WTC11 (cell line): ENCODE measurements around the gene ACTC1. TPM values are rescaled to one million over a fixed set of nuclear protein-coding genes. Genes with fewer than 3 reads are reported as not detected.

Experiments
- ATAC-seq: fragments of 200-7000 bp; cut with Tn5 transposase; 2 replicates; pipeline ENCODE4 v1.10.0; 2021; ENCODE audit warnings: mild to moderate bottlenecking, moderate library complexity
- CTCF ChIA-PET: fragments of 300-600 bp; sonication (Branson Sonifier 250); formaldehyde crosslinking; loops from one replicate; lab custom pipeline; 2021; ENCODE audit warnings: antibody characterized with exemption; lab: Charles Lee
- POLR2A ChIA-PET: fragments of 350-600 bp; sonication (Branson Sonifier 250); formaldehyde crosslinking; loops from one replicate; lab custom pipeline; 2021; ENCODE audit warnings: antibody characterized with exemption; lab: Charles Lee
- DNase-seq: peaks from one replicate; pipeline ENCODE4 v3.0.0; 2021; ENCODE audit warnings: low spot score
- H3K27ac Mint-ChIP-seq: 2 replicates; pipeline ENCODE4 v1.8.0; 2021; ENCODE audit warnings: mixed read lengths
- H3K27me3 Mint-ChIP-seq: 2 replicates; pipeline ENCODE4 v1.8.0; 2021; ENCODE audit warnings: low read depth, mild to moderate bottlenecking, moderate library complexity, mixed read lengths
- H3K36me3 Mint-ChIP-seq: 2 replicates; pipeline ENCODE4 v1.8.0; 2021; ENCODE audit warnings: mixed read lengths
- H3K4me1 Mint-ChIP-seq: 2 replicates; pipeline ENCODE4 v1.8.0; 2022; ENCODE audit warnings: mixed read lengths
- H3K4me3 Mint-ChIP-seq: 2 replicates; pipeline ENCODE4 v1.8.0; 2021; ENCODE audit warnings: mild to moderate bottlenecking, moderate library complexity, mixed read lengths
- H3K9me3 Mint-ChIP-seq: 2 replicates; pipeline ENCODE4 v1.8.0; 2021; ENCODE audit warnings: mixed read lengths
- CREB1 ChIP-seq: sonication (generic); formaldehyde crosslinking; IDR thresholded peaks from 2 replicates; pipeline ENCODE4 v1.8.0; 2023; ENCODE audit warnings: mild to moderate bottlenecking, missing genetic modification reagents
- CREM ChIP-seq: sonication (generic); formaldehyde crosslinking; IDR thresholded peaks from 2 replicates; pipeline ENCODE4 v1.8.1; 2022; ENCODE audit warnings: mild to moderate bottlenecking, missing genetic modification reagents, moderate library complexity
- ESRRA ChIP-seq: sonication (generic); formaldehyde crosslinking; IDR thresholded peaks from 2 replicates; pipeline ENCODE4 v1.8.1; 2022; ENCODE audit warnings: mild to moderate bottlenecking, missing genetic modification reagents, borderline replicate concordance
- GRHL2 ChIP-seq: fragments of 250-450 bp; sonication (Bioruptor Pico); IDR thresholded peaks from 2 replicates; pipeline ENCODE4 v1.8.0; 2022; ENCODE audit warnings: mild to moderate bottlenecking, moderate library complexity; ENCODE audit not compliant: insufficient replicate concordance, severe bottlenecking
- NFATC4 ChIP-seq: fragments of 250-450 bp; sonication (Bioruptor Pico); IDR thresholded peaks from 2 replicates; pipeline ENCODE4 v1.9.0; 2021; ENCODE audit warnings: mild to moderate bottlenecking
- NFYB ChIP-seq: sonication (generic); formaldehyde crosslinking; conservative IDR thresholded peaks from 2 replicates; pipeline ENCODE4 v1.8.0; 2022; ENCODE audit warnings: low read depth, missing genetic modification reagents
- RELA ChIP-seq: sonication (generic); formaldehyde crosslinking; IDR thresholded peaks from 2 replicates; pipeline ENCODE4 v1.8.1; 2022; ENCODE audit warnings: missing genetic modification reagents, mild to moderate bottlenecking, borderline replicate concordance
- RORB ChIP-seq: fragments of 250-450 bp; sonication (Bioruptor Pico); IDR thresholded peaks from 2 replicates; pipeline ENCODE4 v1.9.0; 2021; ENCODE audit warnings: mild to moderate bottlenecking
- TEAD1 ChIP-seq: sonication (generic); formaldehyde crosslinking; IDR thresholded peaks from 2 replicates; pipeline ENCODE4 v1.8.0; 2022; ENCODE audit warnings: mild to moderate bottlenecking, missing genetic modification reagents
- ZNF232 ChIP-seq: sonication (generic); formaldehyde crosslinking; IDR thresholded peaks from 2 replicates; pipeline ENCODE4 v1.8.0; 2022; ENCODE audit warnings: mild to moderate bottlenecking, missing genetic modification reagents
- ZNF317 ChIP-seq: sonication (generic); formaldehyde crosslinking; IDR thresholded peaks from 2 replicates; pipeline ENCODE4 v1.8.1; 2023; ENCODE audit warnings: low read depth, mild to moderate bottlenecking, moderate library complexity, missing genetic modification reagents, borderline replicate concordance
- ZNF396 ChIP-seq: fragments of 250-450 bp; sonication (Bioruptor Pico); IDR thresholded peaks from 2 replicates; pipeline ENCODE4 v1.8.0; 2021; ENCODE audit warnings: mild to moderate bottlenecking, moderate library complexity, borderline replicate concordance
- total RNA-seq: library from RNA; stranded (reverse); gene quantifications from 3 replicates; pipeline ENCODE4 v1.2.3, GENCODE V29; 2021
- TF ChIP-seq, protein P1 (sequence below): sonication (generic); formaldehyde crosslinking; IDR thresholded peaks from 2 replicates; pipeline ENCODE4 v1.8.1; 2023; ENCODE audit warnings: mild to moderate bottlenecking, missing genetic modification reagents, borderline replicate concordance
- TF ChIP-seq, protein P2 (sequence below): fragments of 250-450 bp; sonication (Bioruptor Pico); conservative IDR thresholded peaks from 2 replicates; pipeline ENCODE4 v1.9.0; 2021; ENCODE audit warnings: mild to moderate bottlenecking

ACTC1 gene
- total RNA-seq, 1 experiment from 2014 or later: 12.6 TPM

DNA sequence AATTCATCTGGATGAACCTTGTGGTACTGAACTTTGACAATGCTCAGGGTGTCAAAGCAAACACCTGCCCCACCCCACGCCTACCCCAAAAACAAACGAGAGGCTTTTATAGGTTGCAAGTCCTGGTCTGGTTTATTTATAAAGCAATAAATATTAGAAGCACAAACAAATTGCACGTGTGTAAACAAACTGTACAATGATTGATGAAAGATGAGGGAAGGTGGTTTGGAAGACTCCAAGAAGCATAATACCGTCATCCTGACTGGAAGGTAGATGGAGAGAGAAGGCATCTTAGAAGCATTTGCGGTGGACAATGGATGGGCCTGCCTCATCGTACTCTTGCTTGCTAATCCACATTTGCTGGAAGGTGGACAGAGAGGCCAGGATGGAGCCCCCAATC is 5.2 kb downstream of the ACTC1 start:
- Mint-ChIP-seq H3K4me3 (no peak overlapping the region), H3K36me3 (no peaks in the 10 kb centered on the region), H3K9me3 (no peaks in the 10 kb centered on the region), H3K4me1 (no peaks in the 10 kb centered on the region), H3K27ac (no peak overlapping the region), H3K27me3 (peaks cover 18% of the 10 kb centered on the region)
- no peak for ATAC-seq
- POLR2A ChIA-PET: no interaction called here
- TF ChIP-seq, protein P1, sequence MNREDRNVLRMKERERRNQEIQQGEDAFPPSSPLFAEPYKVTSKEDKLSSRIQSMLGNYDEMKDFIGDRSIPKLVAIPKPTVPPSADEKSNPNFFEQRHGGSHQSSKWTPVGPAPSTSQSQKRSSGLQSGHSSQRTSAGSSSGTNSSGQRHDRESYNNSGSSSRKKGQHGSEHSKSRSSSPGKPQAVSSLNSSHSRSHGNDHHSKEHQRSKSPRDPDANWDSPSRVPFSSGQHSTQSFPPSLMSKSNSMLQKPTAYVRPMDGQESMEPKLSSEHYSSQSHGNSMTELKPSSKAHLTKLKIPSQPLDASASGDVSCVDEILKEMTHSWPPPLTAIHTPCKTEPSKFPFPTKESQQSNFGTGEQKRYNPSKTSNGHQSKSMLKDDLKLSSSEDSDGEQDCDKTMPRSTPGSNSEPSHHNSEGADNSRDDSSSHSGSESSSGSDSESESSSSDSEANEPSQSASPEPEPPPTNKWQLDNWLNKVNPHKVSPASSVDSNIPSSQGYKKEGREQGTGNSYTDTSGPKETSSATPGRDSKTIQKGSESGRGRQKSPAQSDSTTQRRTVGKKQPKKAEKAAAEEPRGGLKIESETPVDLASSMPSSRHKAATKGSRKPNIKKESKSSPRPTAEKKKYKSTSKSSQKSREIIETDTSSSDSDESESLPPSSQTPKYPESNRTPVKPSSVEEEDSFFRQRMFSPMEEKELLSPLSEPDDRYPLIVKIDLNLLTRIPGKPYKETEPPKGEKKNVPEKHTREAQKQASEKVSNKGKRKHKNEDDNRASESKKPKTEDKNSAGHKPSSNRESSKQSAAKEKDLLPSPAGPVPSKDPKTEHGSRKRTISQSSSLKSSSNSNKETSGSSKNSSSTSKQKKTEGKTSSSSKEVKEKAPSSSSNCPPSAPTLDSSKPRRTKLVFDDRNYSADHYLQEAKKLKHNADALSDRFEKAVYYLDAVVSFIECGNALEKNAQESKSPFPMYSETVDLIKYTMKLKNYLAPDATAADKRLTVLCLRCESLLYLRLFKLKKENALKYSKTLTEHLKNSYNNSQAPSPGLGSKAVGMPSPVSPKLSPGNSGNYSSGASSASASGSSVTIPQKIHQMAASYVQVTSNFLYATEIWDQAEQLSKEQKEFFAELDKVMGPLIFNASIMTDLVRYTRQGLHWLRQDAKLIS (CRISPR knock-in tag): no peak
- no peak for TF ChIP-seq GRHL2 (CRISPR knock-in tag)
- TF ChIP-seq CREB1: no peak
- TF ChIP-seq ZNF396 (CRISPR knock-in tag): no peak
- TF ChIP-seq TEAD1 (CRISPR knock-in tag): no peak
- TF ChIP-seq RELA (CRISPR knock-in tag): no peak
- TF ChIP-seq ZNF232 (CRISPR knock-in tag): no peak
- no peak for DNase-seq
- CTCF ChIA-PET: no interaction called here

DNA sequence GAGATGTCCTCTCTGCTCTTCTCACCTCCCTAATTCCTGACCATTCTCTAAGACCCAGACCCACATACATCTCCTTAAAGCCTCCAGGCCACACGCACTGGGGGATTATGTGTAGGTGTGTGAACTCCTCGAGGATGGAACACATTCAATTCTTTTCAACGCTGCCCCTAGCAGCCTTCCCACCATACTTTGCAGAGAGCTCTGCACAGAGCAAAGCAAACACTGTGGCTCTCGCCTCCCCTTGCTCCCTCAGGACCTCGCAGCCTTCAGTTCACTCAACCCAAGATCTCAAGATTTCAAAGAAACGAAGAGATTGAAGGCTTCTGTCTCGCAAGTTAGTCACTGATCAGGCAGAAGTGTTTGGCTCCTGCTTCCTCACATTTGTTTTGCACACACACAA is 6.0 kb downstream of the ACTC1 start:
- CTCF ChIA-PET: no interaction called here
- POLR2A ChIA-PET: no interaction called here
- Mint-ChIP-seq H3K27me3 (peaks cover 10% of the 10 kb centered on the region), H3K27ac (no peak overlapping the region), H3K4me1 (no peaks in the 10 kb centered on the region), H3K36me3 (no peaks in the 10 kb centered on the region), H3K9me3 (no peaks in the 10 kb centered on the region), H3K4me3 (no peak overlapping the region)
- ATAC-seq (no peak), DNase-seq (no peak)
- no peak for TF ChIP-seq ESRRA (CRISPR knock-in tag)
- no peak for TF ChIP-seq ZNF317 (CRISPR knock-in tag)
- no peak for TF ChIP-seq NFATC4 (CRISPR knock-in tag)
- TF ChIP-seq, protein P2, sequence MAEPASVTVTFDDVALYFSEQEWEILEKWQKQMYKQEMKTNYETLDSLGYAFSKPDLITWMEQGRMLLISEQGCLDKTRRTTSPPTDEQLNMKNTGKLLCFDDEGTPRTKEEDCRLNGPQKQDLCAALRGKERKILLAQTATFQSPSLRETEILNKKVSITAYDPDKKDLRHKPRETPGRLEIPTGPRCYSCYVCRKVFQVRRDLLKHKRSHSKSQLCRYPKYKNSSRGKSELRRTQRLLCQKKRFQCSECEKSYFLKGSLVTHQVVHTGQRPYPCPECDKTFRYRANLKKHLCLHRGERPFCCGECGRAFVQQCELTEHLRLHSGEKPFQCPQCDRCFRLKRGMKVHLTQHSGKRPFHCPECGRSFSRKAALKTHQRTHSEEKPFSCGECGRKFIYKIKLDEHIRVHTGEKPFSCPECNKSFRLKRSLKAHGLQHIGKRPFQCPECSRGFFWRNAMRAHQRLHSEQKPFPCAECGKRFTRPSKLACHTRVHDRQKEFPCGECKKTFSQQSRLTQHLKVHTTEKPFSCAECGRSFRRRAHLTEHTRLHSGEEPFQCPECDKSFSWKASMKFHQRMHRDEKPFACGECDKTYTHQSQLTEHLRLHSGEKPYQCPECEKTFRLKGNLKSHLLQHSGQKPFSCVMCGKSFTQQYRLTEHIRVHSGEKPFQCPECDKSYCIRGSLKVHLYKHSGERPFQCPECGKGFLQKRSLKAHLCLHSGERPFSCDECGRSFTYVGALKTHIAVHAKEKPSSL (CRISPR knock-in tag): no peak
- no peak for TF ChIP-seq NFYB (CRISPR knock-in tag)
- no peak for TF ChIP-seq RORB (CRISPR knock-in tag)

DNA sequence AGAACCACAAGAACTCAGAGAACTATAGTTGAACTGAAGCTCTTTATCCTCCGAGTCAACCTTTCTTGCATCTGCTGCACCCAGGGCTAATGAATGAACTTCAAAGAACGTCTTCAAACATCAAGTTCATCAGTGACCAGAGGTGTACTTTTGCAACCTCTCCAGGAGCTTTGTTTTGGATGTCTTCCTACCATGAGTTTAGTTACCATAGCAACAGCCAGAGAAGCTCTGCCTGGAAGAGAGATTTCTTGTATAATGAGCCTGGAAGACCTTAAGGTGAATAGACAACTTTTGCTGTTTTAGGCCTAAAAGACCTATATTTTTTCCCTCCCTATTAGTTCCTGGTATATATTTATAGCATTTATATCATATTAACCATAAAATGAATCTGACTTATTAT is 9.1 kb downstream of the ACTC1 start:
- CTCF ChIA-PET: no interaction called here

More for the DNA sequence above, 9.1 kb downstream of the ACTC1 start:
- POLR2A ChIA-PET: interaction anchor here (0.5 to 0.6 kb wide), 2 partner anchors 453 to 468 kb away, joined by 3 read pairs; no protein-coding TSS in a partner anchor
- Mint-ChIP-seq H3K27me3 (no peaks in the 10 kb centered on the region; the same call in 1 of the 2 replicates), H3K9me3 (peaks cover 8% of the 10 kb centered on the region), H3K4me1 (no peaks in the 10 kb centered on the region), H3K27ac (no peak overlapping the region), H3K36me3 (no peaks in the 10 kb centered on the region), H3K4me3 (no peak overlapping the region)
- DNase-seq (no peak), ATAC-seq (no peak)
- TF ChIP-seq, protein P1 (CRISPR knock-in tag): no peak
- no peak for TF ChIP-seq CREM
